Measurements from ENCODE around the gene TSPY1. TPM values are rescaled to one million over a fixed set of nuclear protein-coding genes. Genes with fewer than 3 reads are reported as not detected.
"Not testable (repeated sequence)": the region's sequence is repeated elsewhere in the genome, so short reads cannot be mapped to it uniquely, and the experiment has no call there.

The TSPY1 gene, protein sequence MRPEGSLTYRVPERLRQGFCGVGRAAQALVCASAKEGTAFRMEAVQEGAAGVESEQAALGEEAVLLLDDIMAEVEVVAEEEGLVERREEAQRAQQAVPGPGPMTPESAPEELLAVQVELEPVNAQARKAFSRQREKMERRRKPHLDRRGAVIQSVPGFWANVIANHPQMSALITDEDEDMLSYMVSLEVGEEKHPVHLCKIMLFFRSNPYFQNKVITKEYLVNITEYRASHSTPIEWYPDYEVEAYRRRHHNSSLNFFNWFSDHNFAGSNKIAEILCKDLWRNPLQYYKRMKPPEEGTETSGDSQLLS
- total RNA-seq = not detected

DNA sequence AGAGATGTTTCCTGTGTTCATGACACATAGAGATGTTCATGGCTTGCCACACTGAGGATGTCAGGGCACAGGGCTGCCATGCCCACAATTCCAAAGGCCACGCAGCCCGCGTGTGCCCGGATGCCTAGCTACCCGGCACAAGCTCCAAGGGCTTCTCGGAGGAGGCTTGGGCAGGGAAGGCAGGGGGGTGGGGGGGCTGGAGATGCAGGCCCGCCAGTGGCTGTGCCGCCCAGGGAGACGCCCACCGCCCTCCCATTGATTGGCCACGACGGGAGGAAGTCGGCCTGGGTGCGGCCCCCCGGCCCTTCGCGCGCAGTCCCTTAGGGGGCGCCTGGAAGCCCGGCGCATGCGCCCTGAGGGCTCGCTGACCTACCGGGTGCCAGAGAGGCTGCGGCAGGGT lies at the start of gene TSPY1:
TSS of gene TSPY1 (plus strand) at position 301 of the 400 bp plus-strand sequence. CDS start at position 347, 46 bp downstream.
- H3K9me3 ChIP-seq; H3K27ac ChIP-seq; H3K27me3 ChIP-seq; intact Hi-C loops (cut with DNase I); H3K4me3 ChIP-seq; ATAC-seq; H3K36me3 ChIP-seq (replicated peaks in 1 of 2; ENCODE audit: insufficient read depth in 1 of 2, low read depth in 2 of 2); DNase-seq; H3K4me1 ChIP-seq: not testable (repeated sequence)
- 87% methylated on average over 6 of the region's 25 CpGs; no CpG with 5 or more reads in 1 of the 2 donors for WGBS, 2 donors

DNA sequence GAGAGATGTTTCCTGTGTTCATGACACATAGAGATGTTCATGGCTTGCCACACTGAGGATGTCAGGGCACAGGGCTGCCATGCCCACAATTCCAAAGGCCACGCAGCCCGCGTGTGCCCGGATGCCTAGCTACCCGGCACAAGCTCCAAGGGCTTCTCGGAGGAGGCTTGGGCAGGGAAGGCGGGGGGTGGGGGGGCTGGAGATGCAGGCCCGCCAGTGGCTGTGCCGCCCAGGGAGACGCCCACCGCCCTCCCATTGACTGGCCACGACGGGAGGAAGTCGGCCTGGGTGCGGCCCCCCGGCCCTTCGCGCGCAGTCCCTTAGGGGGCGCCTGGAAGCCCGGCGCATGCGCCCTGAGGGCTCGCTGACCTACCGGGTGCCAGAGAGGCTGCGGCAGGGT lies 20.2 kb downstream of the TSPY1 start, which contains the start of gene TSPY9:
TSS of gene TSPY9 (plus strand) at position 301 of the 400 bp plus-strand sequence. CDS start at position 347, 46 bp downstream.
- intact Hi-C loops (cut with DNase I); H3K4me3 ChIP-seq; H3K27me3 ChIP-seq; H3K36me3 ChIP-seq (replicated peaks in 1 of 2; ENCODE audit: insufficient read depth in 1 of 2, low read depth in 2 of 2); H3K27ac ChIP-seq; H3K4me1 ChIP-seq; DNase-seq; ATAC-seq; H3K9me3 ChIP-seq: not testable (repeated sequence)
- no CpG with 5 or more reads among the region's 26 CpGs for whole genome bisulfite sequencing, 2 donors

DNA sequence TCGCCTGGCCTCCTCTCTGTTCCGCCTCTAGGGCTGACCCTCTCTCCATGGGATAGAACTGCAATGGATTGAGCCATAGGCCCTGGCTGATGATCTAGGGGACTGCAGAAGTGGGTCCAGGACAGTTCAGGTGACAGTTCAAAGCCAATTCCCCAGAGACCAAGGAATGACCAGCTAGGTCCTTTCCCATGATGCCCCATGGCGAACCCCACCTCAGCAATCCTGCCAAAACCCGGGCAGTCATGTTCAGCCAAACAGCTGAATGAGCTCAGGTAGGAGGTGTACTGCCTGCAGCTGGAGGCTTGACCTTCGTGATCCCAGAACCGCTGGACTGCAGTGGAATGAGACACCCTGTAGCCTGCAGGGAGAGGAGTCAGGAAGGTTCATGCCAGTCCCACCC lies 37.6 kb downstream of the TSPY1 start:
- H3K27me3 ChIP-seq; ATAC-seq; H3K4me3 ChIP-seq; H3K36me3 ChIP-seq (replicated peaks in 1 of 2; ENCODE audit: insufficient read depth in 1 of 2, low read depth in 2 of 2); intact Hi-C loops (cut with DNase I); H3K27ac ChIP-seq; DNase-seq; H3K9me3 ChIP-seq; H3K4me1 ChIP-seq: not testable (repeated sequence)
- WGBS, 2 donors = 39% methylated on average over 3 of the region's 6 CpGs; no CpG with 5 or more reads in 1 of the 2 donors

DNA sequence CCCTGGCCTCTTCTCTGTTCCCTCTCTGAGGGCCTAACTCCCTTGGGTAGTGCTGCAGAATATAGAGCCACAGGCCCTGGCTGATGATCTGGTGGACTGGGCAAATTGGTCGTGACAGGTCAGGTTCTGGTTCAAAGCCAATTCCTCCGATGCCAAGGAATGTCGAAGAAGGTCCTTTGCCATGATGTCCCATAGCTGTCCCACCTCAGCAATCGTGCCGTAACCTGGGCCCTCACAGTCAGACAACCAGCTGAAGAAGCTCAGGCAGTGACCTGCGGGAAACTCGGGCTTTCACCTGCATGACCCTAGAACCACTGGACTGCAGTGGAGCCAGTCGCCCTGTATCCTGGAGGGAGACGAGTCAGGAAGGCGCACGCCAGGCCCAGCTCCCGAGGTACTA lies 49.5 kb downstream of the TSPY1 start:
- H3K9me3 ChIP-seq; H3K4me1 ChIP-seq; DNase-seq; H3K27me3 ChIP-seq; intact Hi-C loops (cut with DNase I); H3K27ac ChIP-seq; ATAC-seq; H3K36me3 ChIP-seq (replicated peaks in 1 of 2; ENCODE audit: insufficient read depth in 1 of 2, low read depth in 2 of 2); H3K4me3 ChIP-seq: not testable (repeated sequence)
- WGBS, 2 donors = 67% methylated on average over 7 of the region's 12 CpGs; no CpG with 5 or more reads in 1 of the 2 donors

Other genes starting within 250 kb of the TSPY1 start
- gene TSPY4, start 129.5 kb upstream of the TSPY1 start, total RNA-seq = not detected
- not detected for gene TSPY8, start 109.2 kb upstream of the TSPY1 start, total RNA-seq
- not detected for gene TSPY3, start 68.5 kb upstream of the TSPY1 start, total RNA-seq
- gene TSPY9, start 20.3 kb downstream of the TSPY1 start, total RNA-seq = not detected
- gene TSPY10, start 60.9 kb downstream of the TSPY1 start, total RNA-seq = not detected